Ramos (cell line): Measurements from ENCODE around the gene DDX42.

Experiments
- in situ Hi-C: fragments of 300-500 bp; cut with MboI; formaldehyde crosslinking; loops from one replicate; pipeline ENCODE4 v1.14.3; 2022; ENCODE audit warnings: low sequenced_read_pairs; ENCODE audit not compliant: unreplicated experiment

The DDX42 gene

GRCh38 chr17:63856425-63856824 is 82.5 kb downstream of the DDX42 start:
- in situ Hi-C loops: loop anchor here (25.0 kb wide), 1 partner anchor 419 kb away; the partner anchor contains the start of gene CYB561

GRCh38 chr17:63859257-63859656 is 85.3 kb downstream of the DDX42 start:
- in situ Hi-C loops: loop anchor here (25.0 kb wide), 1 partner anchor 422 kb away; the partner anchor contains the start of gene CYB561

- in situ Hi-C loops: loop anchor here (25.0 kb wide), 1 partner anchor 429 kb away; the partner anchor contains the start of gene CYB561
Observed at GRCh38 chr17:63866625-63867024, 92.7 kb downstream of the DDX42 start.
